ENCODE results near the gene HSPA1L.

GRCh38 chr6:31762356-31762755 lies 52.7 kb downstream of the HSPA1L start, which contains the start of gene SAPCD1:
- no peak for TF ChIP-seq CTCF (IDR thresholded peaks at IDR 0.05)
- TF ChIP-seq POLR2A (IDR thresholded peaks at IDR 0.05): no peak

Data from lower leg skin (tissue), 3 donors.